GM12878 (cell line): ENCODE data around the gene RPIA. TPM values are rescaled to one million over a fixed set of nuclear protein-coding genes. Genes with fewer than 3 reads are reported as not detected.

Experiments
- ATAC-seq: fragments of 200-7000 bp; cut with Tn5 transposase; 3 replicates; pipeline ENCODE4 v1.9.1; 2020; ENCODE audit warnings: mild to moderate bottlenecking, moderate library complexity
- BruUV-seq: library from RNA; stranded (reverse); fragments of 400-500 nt; replicated peaks from 2 replicates; lab custom pipeline; 2021; lab: Mats Ljungman, UMichigan
- CTCF ChIA-PET: fragments of 300-600 bp; sonication (Branson Sonifier 250); formaldehyde crosslinking; extraction: SDS; loops from one replicate; lab custom pipeline; 2021; ENCODE audit warnings: inconsistent platforms; lab: Yijun Ruan, JAX
- POLR2A ChIA-PET: fragments of 350-600 bp; formaldehyde crosslinking; extraction: SDS; loops from one replicate; lab custom pipeline; 2021; ENCODE audit warnings: inconsistent platforms; lab: Charles Lee
- RAD21 ChIA-PET: fragments of 300-600 bp; sonication (Branson Sonifier 250); formaldehyde crosslinking; loops from one replicate; lab custom pipeline; 2023; ENCODE audit warnings: antibody characterized with exemption; ENCODE audit not compliant: unreplicated experiment; lab: Charles Lee
- SMC1A ChIA-PET: fragments of 300-600 bp; sonication (Branson Sonifier 250); formaldehyde crosslinking; loops from one replicate; lab custom pipeline; 2023; ENCODE audit not compliant: unreplicated experiment, uncharacterized antibody; lab: Charles Lee
- DNase-seq: peaks from one replicate; pipeline ENCODE4 v3.0.0-alpha.2; 2011; ENCODE audit warnings: low read depth, low spot score
- FAIRE-seq: peaks from 3 replicates; lab custom pipeline; 2011; peaks lifted over from hg19 to GRCh38; lab: Jason Lieb, UNC
- H2AFZ ChIP-seq: 2 replicates; pipeline ENCODE4 v1.6.0; 2011; ENCODE audit warnings: low read depth, low read length, control low read depth; ENCODE audit not compliant: control insufficient read depth
- H3K27ac ChIP-seq: 2 replicates; pipeline ENCODE4 v1.5.1; 2011; ENCODE audit warnings: control low read depth; ENCODE audit not compliant: control insufficient read depth, insufficient read depth
- H3K27me3 ChIP-seq, 2 experiments: replicated peaks in 1 of 2; 2 replicates each; pipeline versions ENCODE4 v1.6.0 to v1.6.1; 2011; ENCODE audit warnings: low read length in 1 of 2; ENCODE audit not compliant: control insufficient read depth in 2 of 2, insufficient read depth in 2 of 2
- H3K36me3 ChIP-seq, 2 experiments: 2 replicates each; pipeline ENCODE4 v1.5.1; 2011; ENCODE audit warnings: low read length in 1 of 2; ENCODE audit not compliant: control insufficient read depth in 2 of 2, insufficient read depth in 2 of 2
- H3K4me1 ChIP-seq: 2 replicates; pipeline ENCODE4 v1.6.1; 2011; ENCODE audit warnings: mild to moderate bottlenecking, low read length, moderate library complexity, mixed read lengths; ENCODE audit not compliant: control insufficient read depth, insufficient read depth
- H3K4me2 ChIP-seq: 2 replicates; pipeline ENCODE4 v1.6.0; 2011; ENCODE audit warnings: control low read depth; ENCODE audit not compliant: control insufficient read depth, insufficient read depth
- H3K4me3 ChIP-seq: fragments of 200-600 bp; sonication (generic); 2 replicates; pipeline ENCODE4 v1.5.1; 2016
- H3K79me2 ChIP-seq: 2 replicates; pipeline ENCODE4 v1.6.0; 2011; ENCODE audit warnings: low read length; ENCODE audit not compliant: control insufficient read depth, insufficient read depth
- H3K9ac ChIP-seq: 2 replicates; pipeline ENCODE4 v1.8.0; 2011; ENCODE audit warnings: low read length, control low read depth, mixed read lengths; ENCODE audit not compliant: control insufficient read depth, insufficient read depth
- H3K9me3 ChIP-seq: replicated peaks from 3 replicates; pipeline ENCODE4 v1.5.1; 2011; ENCODE audit warnings: mild to moderate bottlenecking, low read length; ENCODE audit not compliant: control insufficient read depth, insufficient read depth
- H4K20me1 ChIP-seq: 2 replicates; pipeline ENCODE4 v1.6.0; 2011; ENCODE audit not compliant: control insufficient read depth, insufficient read depth
- IKZF1 ChIP-seq: fragments of 450-650 bp; conservative IDR thresholded peaks from 2 replicates; pipeline ENCODE4 v1.6.1; 2017; ENCODE audit warnings: antibody characterized with exemption, mild to moderate bottlenecking
- RUNX3 ChIP-seq: IDR thresholded peaks from 2 replicates; pipeline ENCODE4 v1.6.1; 2012; ENCODE audit warnings: low read length, inconsistent platforms
- WGBS: methylation state at CpG from one replicate; pipeline ENCODE4 v1.1.6; 2016; ENCODE audit warnings: low lambda C conversion rate; ENCODE audit not compliant: insufficient replicate concordance, insufficient coverage; ENCODE audit errors: missing lambda C conversion rate; 5-methylcytosine and 5-hydroxymethylcytosine counted together
- in situ Hi-C: fragments of 300-500 bp; cut with MboI; formaldehyde crosslinking; loops from 9 replicates; pipeline ENCODE4 v1.14.3; 2018; ENCODE audit warnings: mixed read lengths
- intact Hi-C: fragments of 100-400 bp; cut with micrococcal nuclease; formaldehyde crosslinking; loops from one replicate; pipeline ENCODE4 v1.14.2; 2022; ENCODE audit not compliant: unreplicated experiment
- polyA plus RNA-seq, 11 experiments: library from polyadenylated mRNA; depleted of rRNA in 4 of 11; unstranded in 6 of 11; stranded (reverse) in 5 of 11; fragments of >200 nt; fragmentation: Nextera tagmentation in 4 of 11; fragmentation: Illumina TruSeq in 1 of 11; extraction: Ambion mirVana in 4 of 11; extraction: Trizol in 1 of 11; gene quantifications; 1 replicate in 1 of 11; 2 replicates in 10 of 11; pipeline versions ENCODE4 v1.2.1 to v1.2.3, GENCODE V29; 2011 to 2016; ENCODE audit warnings: inconsistent platforms in 2 of 11, missing spikeins in 2 of 11, low read depth in 1 of 11
- total RNA-seq, 4 experiments: library from RNA; depleted of rRNA in 3 of 4; stranded (reverse); fragments of >200 nt in 3 of 4; fragmentation: Illumina TruSeq in 1 of 4; extraction: Trizol in 1 of 4; gene quantifications; 2 replicates each; pipeline versions ENCODE4 v1.2.1 to v1.2.3, GENCODE V29; 2013 to 2021
- TF ChIP-seq, protein P1 (sequence below): IDR thresholded peaks from 2 replicates; pipeline ENCODE4 v1.6.1; 2012; ENCODE audit warnings: improper control_type of control experiment, low read depth, low read length; ENCODE audit not compliant: insufficient replicate concordance

The RPIA gene
- total and polyA plus RNA-seq, 10 of the 15 experiments (the other 5 are each of a cell fraction or from before 2014, with no cell fraction given) = 7.1 to 58.1 (median 41.6) TPM

DNA sequence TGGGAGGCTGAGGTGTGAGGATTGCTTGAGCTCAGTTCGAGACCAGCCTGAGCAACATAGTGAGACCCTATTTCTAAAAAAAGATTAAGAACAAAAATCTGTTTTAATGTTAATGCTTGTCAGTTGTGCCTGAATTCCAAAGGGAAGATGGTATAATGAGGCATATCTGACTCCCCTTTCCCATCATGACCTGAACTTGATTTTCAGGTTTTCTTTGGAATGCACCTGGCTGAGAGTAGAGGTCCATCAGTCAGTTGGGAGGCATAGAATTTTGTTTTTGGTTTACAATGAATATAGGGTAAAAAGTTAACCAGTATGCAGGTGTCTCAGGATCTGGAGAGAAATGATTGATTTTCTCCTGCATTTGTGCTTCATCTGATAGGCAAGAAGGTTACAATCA, 20.4 kb downstream of the RPIA start:
- H3K4me1 ChIP-seq = no peaks in the 10 kb centered on the region
- no peak overlapping the region for H2AFZ ChIP-seq
- H3K36me3 ChIP-seq = peaks cover 0 to 2% of the 10 kb centered on the region in 2 experiments; a peak in 1 of 4 replicates
- intact Hi-C loops = no loop called here
- FAIRE-seq = no peak
- H3K9ac ChIP-seq = no peak overlapping the region
- no peaks in the 10 kb centered on the region; the same call in 1 of the 2 replicates for H3K79me2 ChIP-seq
- no peak for ATAC-seq
- ChIA-PET RAD21 (no interaction called here), SMC1A (interaction anchor here (1.7 kb wide), 1 partner anchor 8 kb away, joined by 5 read pairs; no protein-coding TSS in a partner anchor), CTCF (interaction anchor here (2.0 kb wide), 1 partner anchor 10 kb away, joined by 10 read pairs; no protein-coding TSS in a partner anchor)
- DNase-seq = no peak
- H3K4me3 ChIP-seq = no peak overlapping the region
- H3K27me3 ChIP-seq = no peaks in the 10 kb centered on the region
- 92% methylated on average over 1 of the region's 1 CpG for WGBS
- in situ Hi-C loops = no loop called here
- H4K20me1 ChIP-seq = no peaks in the 10 kb centered on the region
- TF ChIP-seq, protein P1, sequence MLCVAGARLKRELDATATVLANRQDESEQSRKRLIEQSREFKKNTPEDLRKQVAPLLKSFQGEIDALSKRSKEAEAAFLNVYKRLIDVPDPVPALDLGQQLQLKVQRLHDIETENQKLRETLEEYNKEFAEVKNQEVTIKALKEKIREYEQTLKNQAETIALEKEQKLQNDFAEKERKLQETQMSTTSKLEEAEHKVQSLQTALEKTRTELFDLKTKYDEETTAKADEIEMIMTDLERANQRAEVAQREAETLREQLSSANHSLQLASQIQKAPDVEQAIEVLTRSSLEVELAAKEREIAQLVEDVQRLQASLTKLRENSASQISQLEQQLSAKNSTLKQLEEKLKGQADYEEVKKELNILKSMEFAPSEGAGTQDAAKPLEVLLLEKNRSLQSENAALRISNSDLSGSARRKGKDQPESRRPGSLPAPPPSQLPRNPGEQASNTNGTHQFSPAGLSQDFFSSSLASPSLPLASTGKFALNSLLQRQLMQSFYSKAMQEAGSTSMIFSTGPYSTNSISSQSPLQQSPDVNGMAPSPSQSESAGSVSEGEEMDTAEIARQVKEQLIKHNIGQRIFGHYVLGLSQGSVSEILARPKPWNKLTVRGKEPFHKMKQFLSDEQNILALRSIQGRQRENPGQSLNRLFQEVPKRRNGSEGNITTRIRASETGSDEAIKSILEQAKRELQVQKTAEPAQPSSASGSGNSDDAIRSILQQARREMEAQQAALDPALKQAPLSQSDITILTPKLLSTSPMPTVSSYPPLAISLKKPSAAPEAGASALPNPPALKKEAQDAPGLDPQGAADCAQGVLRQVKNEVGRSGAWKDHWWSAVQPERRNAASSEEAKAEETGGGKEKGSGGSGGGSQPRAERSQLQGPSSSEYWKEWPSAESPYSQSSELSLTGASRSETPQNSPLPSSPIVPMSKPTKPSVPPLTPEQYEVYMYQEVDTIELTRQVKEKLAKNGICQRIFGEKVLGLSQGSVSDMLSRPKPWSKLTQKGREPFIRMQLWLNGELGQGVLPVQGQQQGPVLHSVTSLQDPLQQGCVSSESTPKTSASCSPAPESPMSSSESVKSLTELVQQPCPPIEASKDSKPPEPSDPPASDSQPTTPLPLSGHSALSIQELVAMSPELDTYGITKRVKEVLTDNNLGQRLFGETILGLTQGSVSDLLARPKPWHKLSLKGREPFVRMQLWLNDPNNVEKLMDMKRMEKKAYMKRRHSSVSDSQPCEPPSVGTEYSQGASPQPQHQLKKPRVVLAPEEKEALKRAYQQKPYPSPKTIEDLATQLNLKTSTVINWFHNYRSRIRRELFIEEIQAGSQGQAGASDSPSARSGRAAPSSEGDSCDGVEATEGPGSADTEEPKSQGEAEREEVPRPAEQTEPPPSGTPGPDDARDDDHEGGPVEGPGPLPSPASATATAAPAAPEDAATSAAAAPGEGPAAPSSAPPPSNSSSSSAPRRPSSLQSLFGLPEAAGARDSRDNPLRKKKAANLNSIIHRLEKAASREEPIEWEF = no peak
- no peak for TF ChIP-seq IKZF1
- no peak for TF ChIP-seq RUNX3
- TF ChIP-seq, all 136 proteins: peak for 0
- POLR2A ChIA-PET = no interaction called here
- H3K4me2 ChIP-seq = no peak overlapping the region
- H3K27ac ChIP-seq = no peak overlapping the region
- BruUV-seq = no TSS peak
- H3K9me3 ChIP-seq = no peaks in the 10 kb centered on the region
